Endothelial cell of umbilical vein (primary cell): Measurements from ENCODE around the gene KCNJ5.

Experiments used
- EZH2 ChIP-seq: IDR thresholded peaks from 2 replicates; pipeline ENCODE4 v1.6.1; 2012; ENCODE audit warnings: borderline replicate concordance, low read depth, mild to moderate bottlenecking, moderate library complexity, low read length, inconsistent platforms; ENCODE audit not compliant: severe bottlenecking
- TF ChIP-seq, protein P1 (sequence below): IDR thresholded peaks from 2 replicates; pipeline ENCODE4 v1.6.1; 2011; ENCODE audit not compliant: insufficient read depth, insufficient read length

DNA sequence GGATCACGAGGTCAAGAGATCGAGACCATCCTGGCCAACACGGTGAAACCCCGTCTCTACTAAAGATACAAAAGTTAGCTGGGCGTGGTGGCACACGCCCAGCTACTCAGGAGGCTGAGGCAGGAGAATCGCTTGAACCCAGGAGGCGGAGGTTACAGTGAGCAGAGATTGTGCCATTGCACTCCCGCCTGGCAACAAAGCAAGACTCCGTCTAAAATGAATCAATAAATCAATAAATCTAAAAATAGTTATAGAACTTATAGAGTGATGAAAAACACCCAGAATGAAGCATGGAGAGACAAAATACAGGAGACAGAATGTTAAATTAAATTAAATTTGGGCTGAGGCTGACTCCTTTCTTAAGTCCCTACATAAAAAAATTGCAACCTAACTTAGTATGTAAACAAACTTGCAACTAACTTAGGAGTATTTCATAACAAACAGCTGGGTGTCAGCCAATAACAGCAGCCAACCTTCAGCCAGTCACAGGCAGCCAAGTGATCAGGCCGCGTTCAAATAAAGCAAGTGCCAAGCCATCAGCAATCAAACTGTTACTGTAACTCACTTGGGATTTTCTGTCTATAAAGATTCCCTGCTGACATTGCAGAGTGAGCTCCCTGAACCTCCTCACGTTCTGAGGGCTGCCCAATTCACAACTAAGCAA, 58.8 kb downstream of the KCNJ5 start:
- TF ChIP-seq EZH2 = no peak
- TF ChIP-seq, protein P1, sequence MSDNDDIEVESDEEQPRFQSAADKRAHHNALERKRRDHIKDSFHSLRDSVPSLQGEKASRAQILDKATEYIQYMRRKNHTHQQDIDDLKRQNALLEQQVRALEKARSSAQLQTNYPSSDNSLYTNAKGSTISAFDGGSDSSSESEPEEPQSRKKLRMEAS = no peak
